ENCODE measurements around the gene ZFR2. TPM values are rescaled to one million over a fixed set of nuclear protein-coding genes. Genes with fewer than 3 reads are reported as not detected.
"Not testable (repeated sequence)": the region's sequence is repeated elsewhere in the genome, so short reads cannot be mapped to it uniquely, and the experiment has no call there.

Gene ZFR2
- total RNA-seq, 4 donors from 2014 or later, result not detected

DNA sequence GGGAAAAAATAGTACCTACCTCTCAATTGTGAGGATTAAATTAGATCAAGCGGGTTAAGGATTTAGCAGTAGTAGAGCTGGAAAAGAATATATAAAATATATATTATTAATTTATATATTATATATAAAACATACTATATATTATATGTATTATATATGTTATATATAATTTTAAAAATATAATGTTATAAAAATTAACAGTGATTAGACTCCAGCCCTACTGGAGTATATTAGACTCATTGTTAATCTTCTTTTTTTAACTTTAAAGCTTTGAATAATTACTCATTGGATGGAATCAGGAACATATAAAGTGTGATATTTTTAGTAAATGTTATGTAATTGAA lies 106.7 kb downstream of the ZFR2 start:
- DNase-seq (no peak), ATAC-seq (no peak)
- Histone ChIP-seq H3K36me3 (peaks cover 0 to 38% of the 10 kb centered on the region in 2 donors), H3K27me3 (no peaks in the 10 kb centered on the region), H3K27ac (peak overlapping the region; percentile 92 to 100 (median 98)), H3K4me1 (peaks cover 21 to 22% of the 10 kb centered on the region in 2 donors), H3K9me3 (no peaks in the 10 kb centered on the region), H3K4me3 (peak overlapping the region in 3 of 4 donors; percentile 74 to 97 (median 95))
- in situ Hi-C loops (cut with MboI; ENCODE audit: low sequenced_read_pairs in 4 of 4), result no loop called here
- intact Hi-C loops (cut with DNase I; ENCODE audit: low total_unique reads), result loop anchor here (2.0 to 5.0 kb wide), 7 partner anchors 223 to 1925 kb away; partner anchors contain the start of genes ANKRD24, EEF2, FZR1 and SIRT6
- TF ChIP-seq CTCF (IDR thresholded peaks at IDR 0.05 in 4 of 5, conservative IDR thresholded peaks at IDR 0.05 in 1 of 5), result no peak
- no peak for TF ChIP-seq POLR2A (IDR thresholded peaks at IDR 0.05)

- peak within 1 kb of the TSS; percentile 83 to 97 (median 90) for H3K4me3 ChIP-seq
- no peaks in the 10 kb centered on the region for H3K9me3 ChIP-seq
- intact Hi-C loops (cut with DNase I; ENCODE audit: low total_unique reads), result loop anchor here (2.0 to 5.0 kb wide), 7 partner anchors 223 to 1926 kb away; partner anchors contain the start of genes ANKRD24, EEF2, FZR1 and SIRT6
- in situ Hi-C loops (cut with MboI; ENCODE audit: low sequenced_read_pairs in 4 of 4), result no loop called here
- H3K4me1 ChIP-seq, result peaks cover 21 to 22% of the 10 kb centered on the region in 2 donors
- H3K27ac ChIP-seq, result peak within 1 kb of the TSS; percentile 92 to 100 (median 98)
- TF ChIP-seq CTCF (IDR thresholded peaks at IDR 0.05 in 4 of 5, conservative IDR thresholded peaks at IDR 0.05 in 1 of 5) (peak; percentile 34 to 87 (median 81)), POLR2A (IDR thresholded peaks at IDR 0.05) (peak; percentile 71 to 76)
- H3K36me3 ChIP-seq, result peaks cover 0 to 35% of the 10 kb centered on the region in 2 donors
- no peaks in the 10 kb centered on the region for H3K27me3 ChIP-seq
- peak; percentile 79 to 89 for DNase-seq
- peak; percentile 27 to 47 for ATAC-seq
Observed at GRCh38 chr19:3761382-3762129, 107.3 kb downstream of the ZFR2 start, which contains the start of gene APBA3. APBA3 (minus strand) TSS chr19:3761692; CDS start chr19:3760264, 1,428 bp downstream.

DNA sequence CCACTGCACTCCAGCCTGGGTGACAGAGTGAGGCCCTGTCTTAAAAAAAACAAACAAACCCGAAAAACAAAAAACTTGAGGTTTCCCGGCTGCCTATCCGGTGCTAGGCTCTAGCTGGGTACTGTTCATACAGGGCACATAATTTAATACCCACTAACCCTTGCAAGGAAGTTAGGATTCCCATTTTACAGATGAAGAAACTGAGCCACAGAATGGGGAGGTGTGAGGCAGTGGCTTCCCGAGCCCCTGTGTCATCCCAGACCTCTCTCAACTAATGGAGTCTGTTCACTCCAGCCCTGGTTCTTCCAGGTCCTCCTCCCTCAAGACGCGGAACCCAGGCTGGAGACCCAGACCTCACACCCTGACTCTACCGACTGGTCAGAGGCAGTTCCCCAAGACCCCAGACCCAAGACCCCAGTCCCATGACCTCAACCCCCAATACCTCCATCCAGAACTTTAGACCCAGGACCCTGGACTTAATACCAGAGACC lies 107.9 kb downstream of the ZFR2 start:
- DNase-seq (no peak), ATAC-seq (no peak)
- Histone ChIP-seq H3K27ac (peak overlapping the region; percentile 92 to 100 (median 98)), H3K4me3 (peak overlapping the region; percentile 70 to 95 (median 80)), H3K27me3 (no peaks in the 10 kb centered on the region), H3K9me3 (no peaks in the 10 kb centered on the region), H3K36me3 (peaks cover 0 to 30% of the 10 kb centered on the region in 2 donors), H3K4me1 (peaks cover 21 to 22% of the 10 kb centered on the region in 2 donors)
- intact Hi-C loops (cut with DNase I; ENCODE audit: low total_unique reads), result loop anchor here (5.0 kb wide), 6 partner anchors 254 to 1926 kb away; partner anchors contain the start of genes ANKRD24, FZR1, SIRT6 and SLC39A3
- TF ChIP-seq CTCF (IDR thresholded peaks at IDR 0.05 in 4 of 5, conservative IDR thresholded peaks at IDR 0.05 in 1 of 5) (no peak), POLR2A (IDR thresholded peaks at IDR 0.05) (no peak)
- in situ Hi-C loops (cut with MboI; ENCODE audit: low sequenced_read_pairs in 4 of 4), result no loop called here

DNA sequence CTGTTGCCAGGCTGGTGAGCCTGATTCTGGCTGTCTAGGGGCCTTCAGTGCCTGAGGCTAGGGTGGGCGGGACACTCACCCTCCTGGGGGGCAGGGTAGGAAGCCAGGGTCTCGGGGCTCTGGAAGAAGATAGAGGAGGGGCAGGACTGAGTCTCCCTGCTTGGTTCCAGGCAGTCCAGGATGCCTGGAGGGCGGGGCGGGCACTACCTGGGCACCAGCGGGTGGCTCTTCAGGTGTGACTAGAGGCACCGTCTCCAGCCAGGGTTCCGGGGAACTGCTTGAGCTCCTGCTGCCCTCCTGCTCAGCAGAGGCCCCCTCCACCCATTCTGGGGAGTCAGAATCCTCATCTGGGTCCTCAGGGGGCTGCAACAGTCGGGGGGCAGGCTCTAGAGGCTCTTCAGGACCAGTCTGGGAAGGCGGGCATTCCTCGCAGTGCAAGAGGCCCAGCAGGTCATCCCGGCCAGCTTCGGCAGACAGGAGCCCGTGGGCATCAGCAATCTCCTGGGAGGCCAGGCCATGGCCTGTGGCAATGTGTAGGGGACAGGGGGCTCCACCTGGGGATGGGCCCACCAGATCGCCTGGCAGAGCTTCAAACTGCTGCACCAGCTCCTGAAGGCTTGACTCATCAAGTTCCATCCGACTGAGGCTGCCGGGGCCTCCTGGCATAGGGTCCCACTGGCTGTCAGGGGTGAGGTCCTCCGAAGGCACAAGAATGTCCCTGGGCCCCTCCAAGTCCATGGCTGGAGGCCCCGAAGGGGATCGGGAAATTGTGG lies 109.2 kb downstream of the ZFR2 start:
- no peaks in the 10 kb centered on the region for H3K9me3 ChIP-seq
- no peak for TF ChIP-seq POLR2A (IDR thresholded peaks at IDR 0.05)
- TF ChIP-seq CTCF (IDR thresholded peaks at IDR 0.05 in 4 of 5, conservative IDR thresholded peaks at IDR 0.05 in 1 of 5), result no peak
- no peak overlapping the region for H3K27ac ChIP-seq
- H3K36me3 ChIP-seq, result peaks cover 0 to 22% of the 10 kb centered on the region in 2 donors
- in situ Hi-C loops (cut with MboI; ENCODE audit: low sequenced_read_pairs in 4 of 4) (no loop called here), intact Hi-C loops (cut with DNase I; ENCODE audit: low total_unique reads) (loop anchor here (5.0 kb wide), 6 partner anchors 252 to 1928 kb away; partner anchors contain the start of genes ANKRD24, FZR1, SIRT6 and SLC39A3)
- peaks cover 21 to 22% of the 10 kb centered on the region in 2 donors for H3K4me1 ChIP-seq
- no peak for DNase-seq
- no peak overlapping the region for H3K4me3 ChIP-seq
- no peak for ATAC-seq
- no peaks in the 10 kb centered on the region for H3K27me3 ChIP-seq

DNA sequence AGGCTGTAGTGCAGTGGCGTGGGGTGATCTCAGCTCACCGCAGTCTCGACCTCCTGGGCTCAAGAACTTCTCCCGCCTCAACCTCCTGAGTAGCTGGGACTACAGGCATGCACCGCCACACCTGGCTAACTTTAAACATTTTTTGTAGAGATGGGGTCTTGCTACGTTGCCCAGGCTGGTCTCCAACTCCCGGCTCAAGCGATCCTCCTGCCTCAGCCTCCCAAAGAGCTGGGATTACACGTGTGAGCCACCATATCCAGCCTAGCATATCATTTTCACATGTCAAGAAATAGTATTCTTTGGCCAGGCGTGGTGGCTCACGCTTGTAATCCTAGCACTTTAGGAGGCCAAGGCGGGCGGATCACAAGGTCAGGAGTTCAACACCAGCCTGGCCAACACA lies 110.5 kb downstream of the ZFR2 start:
- in situ Hi-C loops (cut with MboI; ENCODE audit: low sequenced_read_pairs in 4 of 4); intact Hi-C loops (cut with DNase I; ENCODE audit: low total_unique reads): not testable (repeated sequence)
- H3K36me3 ChIP-seq, result peaks cover 0 to 27% of the 10 kb centered on the region in 2 donors

DNA sequence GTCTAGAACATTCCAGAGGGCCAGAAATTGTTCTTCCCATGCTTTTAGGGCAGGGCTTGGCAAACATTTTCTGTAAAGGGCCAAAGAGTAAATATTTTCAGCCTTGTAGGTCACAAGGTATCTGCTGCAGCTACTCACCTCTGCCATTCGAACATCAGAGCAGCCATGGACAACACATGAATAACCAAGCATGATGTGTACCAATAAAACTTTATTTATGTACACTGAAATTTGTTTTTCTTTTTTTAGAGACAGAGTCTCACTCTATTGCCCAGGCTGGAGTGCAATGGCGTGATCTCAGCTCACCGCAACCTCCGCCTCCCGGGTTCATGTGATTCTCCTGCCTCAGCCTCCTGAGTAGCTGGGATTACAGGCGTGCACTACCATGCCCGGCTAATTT lies 111.1 kb downstream of the ZFR2 start:
- Histone ChIP-seq H3K4me1 (peaks cover 13 to 15% of the 10 kb centered on the region in 2 donors), H3K36me3 (peaks cover 0 to 33% of the 10 kb centered on the region in 2 donors)
- intact Hi-C loops (cut with DNase I; ENCODE audit: low total_unique reads); ATAC-seq; in situ Hi-C loops (cut with MboI; ENCODE audit: low sequenced_read_pairs in 4 of 4); H3K9me3 ChIP-seq; H3K4me3 ChIP-seq; H3K27me3 ChIP-seq; H3K27ac ChIP-seq; DNase-seq: not testable (repeated sequence)

More for the DNA sequence above, 110.5 kb downstream of the ZFR2 start:
- peaks cover 17 to 18% of the 10 kb centered on the region in 2 donors for H3K4me1 ChIP-seq
- not testable (repeated sequence) for ATAC-seq, H3K27me3 ChIP-seq, H3K9me3 ChIP-seq, H3K27ac ChIP-seq, DNase-seq, H3K4me3 ChIP-seq
